Choroid plexus epithelial cell (primary cell): ENCODE measurements around the gene DUSP18.
"Not testable (repeated sequence)": the region's sequence is repeated elsewhere in the genome, so short reads cannot be mapped to it uniquely, and the experiment has no call there.

Experiments used
- DNase-seq: peaks from one replicate; pipeline ENCODE4 v3.0.0-alpha.2; 2010; ENCODE audit warnings: low read depth
- H3K4me3 ChIP-seq: 2 replicates; pipeline ENCODE4 v1.5.1; 2011; ENCODE audit warnings: low read depth, mild to moderate bottlenecking, control low read depth, low read length, moderate library complexity
- CTCF ChIP-seq: conservative IDR thresholded peaks from 2 replicates; pipeline ENCODE4 v1.5.1; 2011; ENCODE audit warnings: low read depth, mild to moderate bottlenecking, control low read depth, inconsistent platforms, low read length, moderate library complexity

DUSP18 gene

GRCh38 chr22:30691204-30691603 lies 23.5 kb upstream of the DUSP18 start:
- TF ChIP-seq CTCF = no peak
- H3K4me3 ChIP-seq = no peak overlapping the region
- no peak for DNase-seq

GRCh38 chr22:30689622-30690021 lies 21.9 kb upstream of the DUSP18 start:
- no peak for DNase-seq
- no peak overlapping the region for H3K4me3 ChIP-seq
- no peak for TF ChIP-seq CTCF

- no peak for TF ChIP-seq CTCF
- DNase-seq = no peak
- no peak overlapping the region for H3K4me3 ChIP-seq
Measured at GRCh38 chr22:30687358-30687757, 19.7 kb upstream of the DUSP18 start.

- no peak for DNase-seq
- H3K4me3 ChIP-seq = no peak overlapping the region
- TF ChIP-seq CTCF = no peak
Measured at GRCh38 chr22:30685178-30685577, 17.5 kb upstream of the DUSP18 start.

- DNase-seq = no peak
- no peak overlapping the region for H3K4me3 ChIP-seq
- no peak for TF ChIP-seq CTCF
Measured at GRCh38 chr22:30681831-30682230, 14.2 kb upstream of the DUSP18 start.

- no peak overlapping the region for H3K4me3 ChIP-seq
- DNase-seq = no peak
- TF ChIP-seq CTCF = no peak
Measured at GRCh38 chr22:30680991-30681770, 13.5 kb upstream of the DUSP18 start.

GRCh38 chr22:30679895-30680690 lies 12.4 kb upstream of the DUSP18 start:
- not testable (repeated sequence) for H3K4me3 ChIP-seq

GRCh38 chr22:30676565-30676964 lies 8.9 kb upstream of the DUSP18 start:
- not testable (repeated sequence) for H3K4me3 ChIP-seq, DNase-seq

More at GRCh38 chr22:30679895-30680690, 12.4 kb upstream of the DUSP18 start:
- not testable (repeated sequence) for DNase-seq
